NCI-H1092 treated with DMSO at 0.1 percent for 48 hours (cell line): ENCODE data around the gene M1AP.

Source experiments
- DNase-seq: peaks from one replicate; lab custom pipeline; 2025; lab: John Stamatoyannopoulos, UW

Gene M1AP

GRCh38 chr2:74546004-74546403 lies 102.1 kb downstream of the M1AP start:
- DNase-seq = no peak

GRCh38 chr2:74544634-74545033 lies 103.5 kb downstream of the M1AP start:
- DNase-seq = no peak

- no peak for DNase-seq
These were observed 105.2 kb downstream of the M1AP start for GRCh38 chr2:74542978-74543377.

- no peak for DNase-seq
These were observed 107.8 kb downstream of the M1AP start for GRCh38 chr2:74540291-74540690.

- no peak for DNase-seq
These were observed 109.2 kb downstream of the M1AP start for GRCh38 chr2:74538881-74539339.

- no peak for DNase-seq
These were observed 111.0 kb downstream of the M1AP start for GRCh38 chr2:74537140-74537539.

- DNase-seq = no peak
These were observed 111.8 kb downstream of the M1AP start for GRCh38 chr2:74536166-74536950.

GRCh38 chr2:74535440-74535965 lies 112.6 kb downstream of the M1AP start:
- no peak for DNase-seq

GRCh38 chr2:74534411-74534810 lies 113.7 kb downstream of the M1AP start:
- no peak for DNase-seq

- no peak for DNase-seq
These were observed 114.7 kb downstream of the M1AP start for GRCh38 chr2:74533464-74533863.

- no peak for DNase-seq
These were observed 115.9 kb downstream of the M1AP start for GRCh38 chr2:74532222-74532621.

- no peak for DNase-seq
These were observed 116.5 kb downstream of the M1AP start for GRCh38 chr2:74531666-74532065.

GRCh38 chr2:74530239-74531187 lies 117.6 kb downstream of the M1AP start:
- DNase-seq = no peak

- DNase-seq = peak; percentile 93
These were observed 118.5 kb downstream of the M1AP start, which contains the start of the genes AUP1 and HTRA2 for GRCh38 chr2:74529357-74530238. AUP1 (minus strand) TSS chr2:74529706; CDS start chr2:74529629, 77 bp downstream. HTRA2 (plus strand) TSS chr2:74529933; CDS start chr2:74530007, 74 bp downstream.

- no peak for DNase-seq
These were observed 119.4 kb downstream of the M1AP start for GRCh38 chr2:74528600-74529356.

GRCh38 chr2:74527741-74528140 lies 120.4 kb downstream of the M1AP start:
- DNase-seq = no peak

GRCh38 chr2:74526649-74527230 lies 121.4 kb downstream of the M1AP start:
- DNase-seq = no peak

GRCh38 chr2:74525717-74526648 lies 122.1 kb downstream of the M1AP start, which contains the start of gene DQX1:
DQX1 (minus strand) TSS chr2:74526231; CDS start chr2:74525729, 502 bp downstream.
- no peak for DNase-seq
